Right atrium auricular region (tissue), 2 donors: ENCODE measurements around the gene TDRD7. TPM values are rescaled to one million over a fixed set of nuclear protein-coding genes. Genes with fewer than 3 reads are reported as not detected.

Source experiments
- DNase-seq: peaks from one replicate; pipeline ENCODE4 v3.0.0-alpha.2; 2019; ENCODE audit warnings: low spot score
- H3K27ac ChIP-seq, 2 donors: fragments of 200-600 bp; sonication (generic); 1 replicate in 1 of 2; 2 replicates in 1 of 2; pipeline ENCODE4 v1.5.1; 2016 to 2019
- H3K27me3 ChIP-seq, 2 donors: fragments of 200-600 bp; sonication (generic); one replicate each; pipeline versions ENCODE4 v1.5.1 to v1.6.0; 2017 to 2019
- H3K36me3 ChIP-seq: fragments of 200-600 bp; sonication (generic); one replicate; pipeline ENCODE4 v1.5.1; 2016
- H3K4me1 ChIP-seq, 2 donors: fragments of 200-600 bp; sonication (generic); one replicate each; pipeline versions ENCODE4 v1.5.1 to v1.6.0; 2017 to 2019
- H3K4me3 ChIP-seq, 2 donors: fragments of 200-600 bp; sonication (generic); 1 replicate in 1 of 2; 2 replicates in 1 of 2; pipeline ENCODE4 v1.5.1; 2017 to 2019; ENCODE audit warnings: mild to moderate bottlenecking in 1 of 2, moderate library complexity in 1 of 2
- H3K9me3 ChIP-seq, 2 donors: fragments of 200-600 bp; sonication (generic); one replicate each; pipeline ENCODE4 v1.5.1; 2019
- CTCF ChIP-seq, 2 donors: fragments of 200-600 bp; sonication (generic); IDR thresholded peaks; one replicate each; pipeline ENCODE4 v1.5.1; 2019; ENCODE audit warnings: antibody characterized with exemption in 2 of 2
- total RNA-seq, 2 donors: library from RNA; depleted of rRNA; stranded (reverse); fragments of >200 nt; gene quantifications; one replicate each; pipeline ENCODE4 v1.1.0, GENCODE V29; 2016

The TDRD7 gene
- total RNA-seq, 2 donors from 2014 or later: 6.5 to 7.2 TPM

DNA sequence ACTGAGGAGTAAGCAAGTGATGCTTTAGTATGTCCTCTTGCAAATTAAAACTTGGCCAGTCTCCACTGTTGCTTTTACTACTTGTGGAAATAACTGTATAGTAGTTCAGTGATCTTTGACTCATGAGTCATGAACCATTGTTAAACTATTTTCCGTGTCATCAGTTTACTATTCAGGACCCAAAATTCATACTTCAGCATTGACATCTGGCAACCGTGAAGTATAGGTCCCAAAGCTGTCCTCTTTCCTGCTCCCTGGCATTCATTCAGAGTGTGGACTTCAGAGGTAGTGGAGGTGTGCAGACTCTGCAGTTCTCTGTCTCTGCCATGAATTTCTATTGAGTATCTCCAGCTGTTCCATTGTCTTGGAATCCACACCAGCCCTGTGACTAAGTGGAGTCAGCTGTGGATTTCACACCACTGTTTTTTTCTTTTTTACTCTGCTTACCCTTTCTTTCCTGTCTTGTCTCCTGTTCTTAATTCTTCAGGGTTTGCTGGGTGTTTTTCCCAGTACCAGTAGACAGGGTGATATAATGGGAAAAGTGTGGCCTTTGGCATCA lies 7.5 kb downstream of the TDRD7 start:
- no peaks in the 10 kb centered on the region for H3K27me3 ChIP-seq
- no peak for TF ChIP-seq CTCF (IDR thresholded peaks at IDR 0.05)
- H3K27ac ChIP-seq: no peak overlapping the region
- no peaks in the 10 kb centered on the region for H3K4me1 ChIP-seq
- no peak for DNase-seq
- H3K36me3 ChIP-seq: no peaks in the 10 kb centered on the region
- no peaks in the 10 kb centered on the region for H3K9me3 ChIP-seq
- no peak overlapping the region for H3K4me3 ChIP-seq

DNA sequence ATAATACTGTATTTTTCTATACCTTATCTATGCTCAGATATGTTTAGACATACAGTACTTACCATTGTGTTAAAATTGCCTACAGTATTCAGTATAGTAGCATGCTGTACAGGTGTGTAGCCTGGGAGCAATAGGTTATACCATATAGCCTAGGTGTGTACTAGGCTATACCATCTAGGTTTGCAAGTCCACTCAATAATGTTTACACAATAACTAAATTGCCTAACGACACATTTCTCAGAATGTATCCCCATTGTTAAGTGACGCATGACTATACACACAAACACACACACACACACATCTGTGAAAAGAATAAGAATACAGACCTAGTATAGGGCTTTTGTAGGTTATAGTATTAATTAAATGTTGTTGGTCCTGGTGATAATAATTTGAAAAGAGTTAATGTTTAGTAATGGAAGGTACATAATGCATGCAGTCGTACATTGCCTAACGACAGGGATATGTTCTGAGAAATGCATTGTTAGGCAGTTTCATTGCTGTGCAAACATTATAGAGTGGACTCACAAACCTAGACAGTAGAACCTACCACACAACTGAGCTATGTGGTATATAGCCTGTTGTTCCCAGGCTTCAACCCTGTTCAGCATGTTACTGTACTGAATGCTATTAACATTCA lies 13.6 kb downstream of the TDRD7 start:
- no peak for TF ChIP-seq CTCF (IDR thresholded peaks at IDR 0.05)
- H3K27ac ChIP-seq: no peak overlapping the region
- H3K4me1 ChIP-seq: no peaks in the 10 kb centered on the region
- no peaks in the 10 kb centered on the region for H3K36me3 ChIP-seq
- DNase-seq: no peak
- H3K9me3 ChIP-seq: no peaks in the 10 kb centered on the region
- H3K27me3 ChIP-seq: no peaks in the 10 kb centered on the region
- no peak overlapping the region for H3K4me3 ChIP-seq

- DNase-seq: no peak
- Histone ChIP-seq H3K4me1 (no peaks in the 10 kb centered on the region), H3K27me3 (no peaks in the 10 kb centered on the region), H3K9me3 (no peaks in the 10 kb centered on the region), H3K36me3 (peaks cover 4% of the 10 kb centered on the region), H3K4me3 (no peak overlapping the region), H3K27ac (no peak overlapping the region)
- TF ChIP-seq CTCF (IDR thresholded peaks at IDR 0.05): no peak
Measured at GRCh38 chr9:97425973-97426336, 14.1 kb downstream of the TDRD7 start.

DNA sequence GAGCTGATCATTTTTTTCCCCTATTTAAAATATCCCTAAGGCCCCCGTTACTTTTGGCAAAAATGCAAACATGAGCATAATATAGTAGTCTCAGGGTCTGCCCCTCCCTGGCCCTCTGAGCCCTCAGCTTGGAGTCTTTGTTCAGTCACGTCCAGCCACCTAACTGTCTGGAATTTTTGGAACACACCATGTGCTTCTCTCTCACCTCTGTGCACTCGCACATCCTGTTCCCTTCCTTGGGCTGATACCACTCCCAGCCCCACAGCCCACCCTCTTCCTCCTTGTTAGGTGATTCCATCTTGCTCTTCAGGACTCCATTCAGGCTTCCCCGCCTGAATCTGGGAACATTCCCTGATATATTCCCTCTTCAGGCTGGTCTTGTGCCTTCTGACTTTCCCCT lies 16.0 kb downstream of the TDRD7 start:
- H3K4me3 ChIP-seq: no peak overlapping the region
- peaks cover 23% of the 10 kb centered on the region for H3K36me3 ChIP-seq
- no peaks in the 10 kb centered on the region for H3K27me3 ChIP-seq
- DNase-seq: no peak
- no peaks in the 10 kb centered on the region for H3K9me3 ChIP-seq
- no peak for TF ChIP-seq CTCF (IDR thresholded peaks at IDR 0.05)
- H3K4me1 ChIP-seq: no peaks in the 10 kb centered on the region
- H3K27ac ChIP-seq: no peak overlapping the region

DNA sequence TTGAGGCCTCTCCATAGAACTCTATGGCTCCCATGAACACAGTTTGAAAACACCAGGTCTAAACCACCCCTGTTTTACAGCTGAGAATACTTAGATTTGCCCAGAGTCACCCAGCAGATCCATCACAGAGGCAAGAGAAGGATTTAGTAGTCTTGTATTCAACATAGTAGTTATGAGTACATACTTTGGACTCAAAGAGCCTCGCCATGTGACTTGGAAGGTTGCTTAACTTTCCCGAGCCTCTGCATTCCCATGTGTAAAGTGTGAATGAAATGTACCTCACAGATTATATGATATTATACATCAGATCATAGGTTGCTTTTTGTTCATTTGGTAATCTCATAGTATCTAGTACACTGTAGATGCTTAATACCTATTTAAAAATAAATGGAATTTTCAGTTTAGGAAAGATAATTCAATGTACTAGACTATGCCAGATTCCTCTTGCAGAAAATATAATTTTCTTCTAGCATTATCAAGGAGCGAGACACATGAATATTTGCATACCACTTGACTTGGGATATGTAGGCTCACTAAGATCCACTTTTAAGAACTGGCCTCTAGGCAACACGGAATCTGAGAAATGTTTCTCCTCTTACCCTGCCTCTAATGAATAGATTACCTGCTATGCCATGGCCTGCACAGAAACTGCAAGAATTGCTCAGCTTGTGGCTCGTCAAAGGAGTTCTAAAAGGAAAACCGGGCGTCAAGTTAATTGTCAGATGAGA lies 18.6 kb downstream of the TDRD7 start:
- no peak for TF ChIP-seq CTCF (IDR thresholded peaks at IDR 0.05)
- no peaks in the 10 kb centered on the region for H3K4me1 ChIP-seq
- H3K27ac ChIP-seq: no peak overlapping the region
- peaks cover 29% of the 10 kb centered on the region for H3K36me3 ChIP-seq
- H3K9me3 ChIP-seq: no peaks in the 10 kb centered on the region
- no peak for DNase-seq
- no peak overlapping the region for H3K4me3 ChIP-seq
- no peaks in the 10 kb centered on the region for H3K27me3 ChIP-seq
